Measurements from ENCODE around the gene ENPP5.
"Not testable (repeated sequence)": the region's sequence is repeated elsewhere in the genome, so short reads cannot be mapped to it uniquely, and the experiment has no call there.

ENPP5 gene

GRCh38 chr6:46172176-46172575 is 1.4 kb upstream of the ENPP5 start:
- no peak for DNase-seq

GRCh38 chr6:46160102-46160501 is 10.7 kb downstream of the ENPP5 start:
- DNase-seq = no peak

- no peak for DNase-seq
Observed at GRCh38 chr6:46159229-46159628, 11.6 kb downstream of the ENPP5 start.

- DNase-seq = no peak
Observed at GRCh38 chr6:46156701-46157100, 14.1 kb downstream of the ENPP5 start.

GRCh38 chr6:46149066-46149465 is 21.7 kb downstream of the ENPP5 start:
- DNase-seq = not testable (repeated sequence)

GRCh38 chr6:46144270-46144669 is 26.5 kb downstream of the ENPP5 start:
- no peak for DNase-seq

GRCh38 chr6:46138281-46138680 is 32.5 kb downstream of the ENPP5 start:
- no peak for DNase-seq

GRCh38 chr6:46137387-46137786 is 33.4 kb downstream of the ENPP5 start:
- no peak for DNase-seq

- no peak for DNase-seq
Observed at GRCh38 chr6:46136831-46137230, 33.9 kb downstream of the ENPP5 start.

- no peak for DNase-seq
Observed at GRCh38 chr6:46135176-46135575, 35.6 kb downstream of the ENPP5 start.

GRCh38 chr6:46134216-46134615 is 36.6 kb downstream of the ENPP5 start:
- no peak for DNase-seq

- not testable (repeated sequence) for DNase-seq
Observed at GRCh38 chr6:46131291-46131690, 39.5 kb downstream of the ENPP5 start.

GRCh38 chr6:46130666-46131065 is 40.1 kb downstream of the ENPP5 start:
- DNase-seq = no peak

- peak; percentile 85 for DNase-seq
Observed at GRCh38 chr6:46129629-46130511, 40.9 kb downstream of the ENPP5 start, which contains the start of gene ENPP4. ENPP4 (plus strand) TSS chr6:46129989; CDS start chr6:46139584, 9,595 bp downstream.

- no peak for DNase-seq
Observed at GRCh38 chr6:46129291-46129628, 41.5 kb downstream of the ENPP5 start.

GRCh38 chr6:46128476-46128875 is 42.3 kb downstream of the ENPP5 start:
- no peak for DNase-seq

GRCh38 chr6:46119679-46120078 is 51.1 kb downstream of the ENPP5 start:
- not testable (repeated sequence) for DNase-seq

- no peak for DNase-seq
Observed at GRCh38 chr6:46118836-46119235, 51.9 kb downstream of the ENPP5 start.

GRCh38 chr6:46118157-46118556 is 52.6 kb downstream of the ENPP5 start:
- DNase-seq = no peak

- no peak for DNase-seq
Observed at GRCh38 chr6:46116289-46116688, 54.5 kb downstream of the ENPP5 start.

GRCh38 chr6:46115634-46116033 is 55.1 kb downstream of the ENPP5 start:
- no peak for DNase-seq

- DNase-seq = no peak
Observed at GRCh38 chr6:46113370-46113769, 57.4 kb downstream of the ENPP5 start.

Measured in NK-92 treated with Interleukin-12 subunit alpha and Interleukin-12 subunit beta, amount 100 ng/mL, for 24 hours (cell line).